Measurements from ENCODE around the gene ADAM29.
"Not testable (repeated sequence)": the region's sequence is repeated elsewhere in the genome, so short reads cannot be mapped to it uniquely, and the experiment has no call there.

The ADAM29 gene

GRCh38 chr4:174918058-174918457, at the start of gene ADAM29:
Gene ADAM29, plus strand, starts transcription at chr4:174918358. Its CDS starts 57,168 bp downstream, at chr4:174975526.
- no peak for DNase-seq

DNA sequence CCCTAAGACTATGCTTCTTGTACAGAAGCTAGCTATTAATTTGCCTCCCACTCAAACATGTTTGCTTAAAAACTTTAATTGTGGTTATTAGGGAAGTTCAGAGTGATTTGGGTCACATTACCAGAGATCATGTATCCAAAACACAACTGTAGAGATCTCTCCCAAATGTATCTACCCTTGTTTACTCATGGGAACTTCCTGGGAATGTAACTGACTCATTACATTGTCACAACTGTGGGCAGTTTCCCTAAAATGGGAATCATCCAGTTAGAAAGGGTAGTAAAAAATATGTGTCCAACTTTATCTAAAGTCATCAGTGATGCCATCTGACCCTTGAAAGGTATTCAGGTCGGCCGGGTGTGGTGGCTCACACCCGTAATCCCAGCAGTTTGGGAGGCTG, 48.8 kb upstream of the ADAM29 start:
- no peak for DNase-seq

DNA sequence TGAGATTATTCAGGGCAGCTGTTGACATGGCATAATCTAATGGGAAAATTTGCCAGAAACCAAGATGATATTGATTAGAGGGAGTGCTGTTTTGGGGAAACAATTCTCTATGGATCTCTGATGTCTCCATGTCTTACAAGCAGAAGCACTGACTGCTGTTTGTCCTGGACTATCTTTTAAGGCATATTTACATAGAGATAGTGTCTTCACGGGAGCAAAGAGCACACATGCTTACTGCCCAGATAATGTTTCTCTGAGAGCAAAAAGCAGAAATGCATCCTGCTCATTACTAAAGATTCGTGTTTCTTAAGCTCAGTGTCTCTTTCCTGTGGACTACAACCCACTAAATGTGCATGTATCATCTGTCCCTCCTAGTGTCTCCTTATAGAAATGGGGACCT, 47.8 kb upstream of the ADAM29 start:
- DNase-seq: no peak

- no peak for DNase-seq
These were observed 46.8 kb upstream of the ADAM29 start for GRCh38 chr4:174871407-174871806.

- DNase-seq: not testable (repeated sequence)
These were observed 45.0 kb upstream of the ADAM29 start for GRCh38 chr4:174873146-174873545.

DNA sequence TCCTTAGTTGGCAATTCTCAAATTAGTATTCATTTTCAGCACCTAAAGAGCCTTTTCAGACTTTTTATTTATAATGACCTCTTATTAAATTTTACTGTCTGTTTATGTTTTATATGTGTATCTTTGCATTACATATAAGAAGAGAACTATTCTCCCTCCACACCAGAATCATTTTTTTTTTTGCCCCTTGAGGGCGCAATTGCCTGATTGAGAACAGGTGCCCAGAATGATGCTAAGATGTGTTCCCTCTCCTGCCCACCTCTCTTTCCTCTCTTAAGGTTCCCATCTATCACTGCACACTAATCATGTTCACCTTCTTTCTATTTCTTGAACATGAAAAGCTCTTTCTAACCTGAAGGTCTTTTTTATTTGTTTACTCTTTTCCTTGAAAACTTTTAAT, 44.2 kb upstream of the ADAM29 start:
- DNase-seq: no peak

GRCh38 chr4:174874898-174875297, 43.3 kb upstream of the ADAM29 start:
- no peak for DNase-seq

DNA sequence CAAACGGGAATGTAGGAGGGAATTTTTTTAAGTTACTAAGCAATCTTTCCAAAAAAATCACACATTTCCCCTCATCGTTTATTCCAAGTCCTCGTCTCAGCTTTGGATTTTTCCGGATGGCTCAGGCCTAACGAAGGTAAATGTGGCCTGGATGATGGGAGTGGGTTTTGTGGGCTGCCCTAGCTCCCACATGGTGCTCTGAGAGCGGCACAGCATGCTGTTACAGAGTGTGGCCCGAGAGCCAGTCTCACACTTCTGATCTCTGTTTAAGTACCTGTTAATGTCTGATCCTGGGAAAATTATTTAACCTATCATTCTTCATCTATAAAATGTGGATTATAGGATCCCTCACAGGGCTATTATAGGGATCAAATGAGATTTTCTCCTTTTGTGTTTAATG, 38.2 kb upstream of the ADAM29 start:
- DNase-seq: no peak

- no peak for DNase-seq
These were observed 35.7 kb upstream of the ADAM29 start for GRCh38 chr4:174882317-174882992.

DNA sequence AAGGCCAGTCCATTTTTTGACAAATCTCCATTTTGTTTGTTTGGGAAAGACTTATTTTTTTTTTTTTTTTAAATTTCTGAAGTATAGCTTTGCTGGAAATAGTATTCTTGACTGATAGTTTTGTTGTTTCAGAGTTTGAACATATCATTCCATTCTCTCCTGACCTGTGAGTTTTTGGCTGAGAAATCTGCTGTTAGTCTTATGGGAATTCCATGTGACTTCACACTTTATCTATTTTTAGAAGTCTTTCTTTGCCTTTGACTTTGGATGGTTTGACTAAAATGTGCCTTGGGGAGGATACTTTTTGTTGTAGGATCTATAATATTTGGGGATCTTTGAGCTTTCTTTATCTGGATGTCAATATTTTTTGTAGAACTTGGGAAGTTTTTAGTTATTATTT, 10.7 kb upstream of the ADAM29 start:
- no peak for DNase-seq

GRCh38 chr4:174910271-174910670, 7.9 kb upstream of the ADAM29 start:
- no peak for DNase-seq

DNA sequence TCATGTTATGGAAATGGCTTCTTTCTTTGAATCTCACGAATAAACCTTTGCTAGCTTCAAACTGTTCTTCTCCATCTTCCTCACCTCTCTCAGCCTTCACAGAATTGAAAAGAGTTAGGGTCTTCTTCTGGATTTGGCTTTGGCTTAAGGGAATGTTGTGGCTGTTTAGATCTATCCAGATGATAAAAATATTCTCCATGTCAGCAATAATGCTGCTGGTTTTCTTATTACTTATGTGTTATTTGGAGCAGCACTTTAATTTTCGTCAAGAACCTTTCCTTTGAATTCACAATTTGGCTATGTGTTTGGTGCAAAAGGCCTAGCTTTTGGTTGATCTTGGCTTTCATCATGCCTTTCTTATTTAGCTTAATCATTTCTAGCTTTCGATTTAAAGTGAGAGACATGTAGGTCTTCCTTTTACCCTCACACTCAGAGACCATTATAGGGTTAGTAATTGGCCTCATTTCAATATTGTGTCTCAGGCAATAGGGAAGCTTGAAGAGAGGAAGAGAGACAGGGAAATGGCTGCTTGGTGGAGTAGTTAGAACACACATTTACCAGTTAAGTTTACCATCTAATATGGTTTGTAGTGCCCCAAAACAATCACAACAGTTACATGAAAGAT, 5.1 kb upstream of the ADAM29 start:
- DNase-seq: no peak

DNA sequence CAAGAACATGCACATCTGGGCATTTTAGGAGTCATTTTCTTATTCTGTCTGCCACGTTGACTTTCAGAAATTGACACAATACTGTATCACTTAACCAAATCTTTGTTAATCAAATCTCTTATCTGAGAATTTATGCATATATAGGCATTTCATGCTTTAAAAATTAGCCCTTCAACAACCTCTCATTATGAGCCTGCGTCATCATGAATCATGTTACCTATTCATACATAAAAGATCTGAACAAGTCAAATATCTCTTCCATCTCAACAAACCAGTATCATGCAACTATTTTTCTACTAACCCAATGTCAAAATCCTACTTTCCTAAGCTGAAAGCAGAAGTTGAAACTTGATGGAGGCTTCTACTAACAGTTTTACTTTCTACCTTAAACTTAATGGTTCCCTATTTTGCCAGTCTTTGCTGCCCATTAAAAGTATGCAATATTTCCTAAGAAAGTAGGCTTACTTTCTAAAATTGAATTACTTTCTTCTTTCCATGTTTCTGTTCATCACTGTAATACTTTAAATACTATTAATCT, 1.8 kb downstream of the ADAM29 start:
- no peak for DNase-seq

GRCh38 chr4:174926958-174927357, 8.8 kb downstream of the ADAM29 start:
- no peak for DNase-seq

DNA sequence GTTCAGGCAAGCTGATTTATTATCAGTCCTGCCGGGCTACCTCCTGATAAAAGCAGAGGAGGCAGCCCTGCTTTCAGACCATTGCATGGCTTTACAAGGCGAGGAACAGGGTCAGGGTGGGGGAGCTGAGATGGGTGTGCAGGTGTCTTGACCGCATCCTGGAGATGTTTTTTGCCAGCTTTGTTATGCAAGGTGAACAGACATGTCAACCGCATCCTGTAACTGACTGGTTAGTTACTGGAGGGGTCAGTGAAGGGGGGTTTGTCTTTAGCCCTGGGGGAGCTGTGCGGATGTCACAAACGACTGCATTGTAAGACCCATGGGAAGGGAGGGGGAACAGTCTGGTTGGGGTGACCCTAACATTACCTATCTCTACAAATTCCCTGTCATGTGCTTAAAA, 10.0 kb downstream of the ADAM29 start:
- no peak for DNase-seq

DNA sequence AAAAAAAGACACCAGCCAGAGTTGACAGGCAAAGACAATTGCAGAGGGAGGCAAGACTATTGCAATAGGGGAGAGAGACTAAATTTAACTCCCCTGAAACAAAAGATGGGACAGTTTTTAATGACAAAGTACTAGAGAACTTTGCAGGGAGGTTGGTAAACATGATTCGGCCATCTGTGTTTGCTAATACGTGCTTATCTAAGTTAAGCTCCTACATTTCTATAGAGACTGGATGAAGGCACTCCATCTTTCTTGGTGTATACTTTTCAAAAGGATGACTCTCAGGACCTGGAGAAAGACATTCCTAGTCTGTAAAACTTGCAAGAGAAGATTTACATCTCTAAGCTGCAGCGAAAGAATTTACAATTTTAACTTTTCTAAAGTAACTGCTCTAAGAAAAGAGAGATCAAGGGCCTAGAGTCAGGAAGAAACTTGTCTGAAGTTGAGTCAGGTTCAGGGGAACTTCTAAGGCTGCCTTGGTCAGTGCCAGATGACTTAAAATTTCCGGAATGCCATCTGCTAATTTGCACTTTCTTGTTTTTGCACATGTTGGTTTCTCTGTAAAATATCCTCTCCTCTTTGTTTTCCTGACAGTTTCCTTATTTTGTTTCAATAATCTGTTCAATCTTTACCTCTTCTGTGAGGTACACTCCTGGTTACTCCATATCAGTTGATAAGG, 10.6 kb downstream of the ADAM29 start:
- no peak for DNase-seq

GRCh38 chr4:174929346-174929745, 11.2 kb downstream of the ADAM29 start:
- no peak for DNase-seq

DNA sequence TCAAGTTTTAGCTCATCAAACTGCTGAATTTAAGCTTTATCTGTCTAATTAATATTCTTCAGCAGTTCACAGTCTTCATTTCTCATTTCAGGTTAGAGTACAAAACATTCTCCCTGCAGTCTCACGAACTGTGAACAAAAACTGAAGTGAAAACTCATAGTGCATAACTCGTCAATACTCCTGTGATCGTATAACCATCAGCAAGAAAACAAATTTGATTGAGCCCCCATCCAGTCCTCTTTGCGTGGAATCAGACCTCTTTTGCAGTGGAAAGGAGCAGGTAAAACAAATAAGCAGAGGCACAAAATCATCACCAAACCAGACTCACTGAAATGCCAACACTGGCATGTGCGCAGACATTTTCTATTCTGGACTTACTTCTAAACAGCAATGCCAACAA, 12.7 kb downstream of the ADAM29 start:
- DNase-seq: no peak

DNA sequence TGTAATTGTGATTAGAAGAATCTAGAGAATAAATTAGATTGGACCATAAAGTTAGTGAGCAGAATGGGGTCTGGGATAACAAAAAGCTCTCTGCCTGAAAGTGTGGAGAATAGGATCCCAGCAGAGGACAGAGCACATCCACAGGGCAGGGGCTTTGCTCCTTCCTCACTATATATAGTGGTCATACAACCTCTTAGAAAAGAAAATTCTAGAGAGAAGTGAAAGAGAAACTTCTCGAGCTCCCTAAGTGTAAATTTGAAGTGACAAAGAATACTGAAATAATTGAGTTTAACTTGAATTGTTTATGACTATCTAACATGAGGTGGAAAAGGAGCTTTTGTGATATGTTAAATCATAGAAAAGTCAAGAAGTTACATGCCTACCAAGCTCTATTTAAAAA, 14.9 kb downstream of the ADAM29 start:
- no peak for DNase-seq

- no peak for DNase-seq
These were observed 16.2 kb downstream of the ADAM29 start for GRCh38 chr4:174934360-174934759.

GRCh38 chr4:174935607-174936006, 17.4 kb downstream of the ADAM29 start:
- no peak for DNase-seq

- no peak for DNase-seq
These were observed 21.8 kb downstream of the ADAM29 start for GRCh38 chr4:174940002-174940401.

GRCh38 chr4:174946246-174946645, 28.1 kb downstream of the ADAM29 start:
- no peak for DNase-seq

DNA sequence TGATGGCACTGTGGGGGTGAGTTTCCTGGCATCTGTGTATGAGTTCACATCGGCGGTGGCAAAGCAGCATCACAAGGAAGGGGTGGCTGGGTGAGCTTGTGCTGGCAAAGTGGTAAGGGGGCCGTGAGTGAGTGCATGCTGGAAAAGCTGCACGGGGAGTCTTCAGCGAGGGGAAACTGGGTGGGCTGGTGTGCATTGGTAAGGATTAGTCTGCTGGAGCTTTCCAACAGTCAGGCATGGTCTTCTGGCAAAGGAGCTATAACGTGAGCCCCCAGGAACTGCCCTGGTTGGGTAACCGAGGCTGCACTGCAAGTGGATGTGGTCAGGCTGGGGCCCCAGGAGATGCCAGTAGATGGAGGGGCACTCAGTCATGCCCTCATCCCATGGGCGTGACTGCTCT, 30.7 kb downstream of the ADAM29 start:
- no peak for DNase-seq

Data from stimulated activated CD8-positive, alpha-beta memory T cell treated with anti-CD3 and anti-CD28 coated beads, Interleukin-4, amount 100 ng/mL, for 48 hours (primary cell).